ENCODE data around the gene FAM187B. TPM values are rescaled to one million over a fixed set of nuclear protein-coding genes. Genes with fewer than 3 reads are reported as not detected.
"Not testable (repeated sequence)": the region's sequence is repeated elsewhere in the genome, so short reads cannot be mapped to it uniquely, and the experiment has no call there.

The FAM187B gene
- total RNA-seq, 1 experiment from 2014 or later: not detected

GRCh38 chr19:35253316-35254286, 25.1 kb upstream of the FAM187B start:
- no peak overlapping the region for H3K27ac ChIP-seq
- H3K4me1 ChIP-seq (replicated peaks): no peaks in the 10 kb centered on the region
- DNase-seq (ENCODE audit: low read depth in 1 of 2, low spot score in 2 of 2): peak in 1 of 2 experiments; percentile 23
- no peak overlapping the region for H3K4me3 ChIP-seq
- no peaks in the 10 kb centered on the region for H3K9me3 ChIP-seq (replicated peaks)
- H3K36me3 ChIP-seq: no peaks in the 10 kb centered on the region
- peaks cover 19% of the 10 kb centered on the region for H3K27me3 ChIP-seq (replicated peaks)

- Histone ChIP-seq H3K4me3 (no peak overlapping the region), H3K9me3 (replicated peaks) (no peaks in the 10 kb centered on the region), H3K36me3 (no peaks in the 10 kb centered on the region)
Observed at GRCh38 chr19:35251456-35251855, 22.9 kb upstream of the FAM187B start.

GRCh38 chr19:35249848-35250711, 21.5 kb upstream of the FAM187B start:
- Histone ChIP-seq H3K27me3 (replicated peaks) (peaks cover 46% of the 10 kb centered on the region), H3K36me3 (no peaks in the 10 kb centered on the region), H3K4me3 (no peak overlapping the region), H3K27ac (no peak overlapping the region), H3K9me3 (replicated peaks) (no peaks in the 10 kb centered on the region), H3K4me1 (replicated peaks) (no peaks in the 10 kb centered on the region)
- DNase-seq (ENCODE audit: low read depth in 1 of 2, low spot score in 2 of 2): peak in 1 of 2 experiments; percentile 33

More at GRCh38 chr19:35251456-35251855, 22.9 kb upstream of the FAM187B start:
- Histone ChIP-seq H3K27me3 (replicated peaks) (peaks cover 40% of the 10 kb centered on the region), H3K4me1 (replicated peaks) (no peaks in the 10 kb centered on the region), H3K27ac (no peak overlapping the region)
- peak in 1 of 2 experiments; percentile 18 for DNase-seq (ENCODE audit: low read depth in 1 of 2, low spot score in 2 of 2)

- H3K9me3 ChIP-seq (replicated peaks): no peaks in the 10 kb centered on the region
- H3K27ac ChIP-seq: no peak overlapping the region
- H3K4me3 ChIP-seq: no peak overlapping the region
- H3K36me3 ChIP-seq: no peaks in the 10 kb centered on the region
- peaks cover 46% of the 10 kb centered on the region for H3K27me3 ChIP-seq (replicated peaks)
- H3K4me1 ChIP-seq (replicated peaks): no peaks in the 10 kb centered on the region
- DNase-seq (ENCODE audit: low read depth in 1 of 2, low spot score in 2 of 2): peak in 1 of 2 experiments; percentile 30
Observed at GRCh38 chr19:35249146-35249847, 20.8 kb upstream of the FAM187B start.

- Histone ChIP-seq H3K9me3 (replicated peaks) (no peaks in the 10 kb centered on the region), H3K4me1 (replicated peaks) (no peaks in the 10 kb centered on the region), H3K27me3 (replicated peaks) (peaks cover 46% of the 10 kb centered on the region), H3K4me3 (no peak within 1 kb of the TSS), H3K36me3 (no peaks in the 10 kb centered on the region), H3K27ac (no peak within 1 kb of the TSS)
- peak in 1 of 2 experiments; percentile 36 for DNase-seq (ENCODE audit: low read depth in 1 of 2, low spot score in 2 of 2)
Observed at GRCh38 chr19:35248310-35249145, 20.0 kb upstream of the FAM187B start, which contains the start of gene LSR. TSS of gene LSR (plus strand) at chr19:35249002. CDS start at chr19:35249023, 21 bp downstream.

- Histone ChIP-seq H3K9me3 (replicated peaks) (no peaks in the 10 kb centered on the region), H3K36me3 (no peaks in the 10 kb centered on the region), H3K27me3 (replicated peaks) (peaks cover 46% of the 10 kb centered on the region), H3K4me3 (no peak overlapping the region), H3K27ac (no peak overlapping the region), H3K4me1 (replicated peaks) (no peaks in the 10 kb centered on the region)
- peak in 1 of 2 experiments; percentile 29 for DNase-seq (ENCODE audit: low read depth in 1 of 2, low spot score in 2 of 2)
Observed at GRCh38 chr19:35247526-35248309, 19.2 kb upstream of the FAM187B start.

GRCh38 chr19:35246466-35247092, 18.0 kb upstream of the FAM187B start:
- H3K27ac ChIP-seq: no peak overlapping the region
- peaks cover 46% of the 10 kb centered on the region for H3K27me3 ChIP-seq (replicated peaks)
- no peak overlapping the region for H3K4me3 ChIP-seq
- no peaks in the 10 kb centered on the region for H3K9me3 ChIP-seq (replicated peaks)
- H3K36me3 ChIP-seq: no peaks in the 10 kb centered on the region
- H3K4me1 ChIP-seq (replicated peaks): no peaks in the 10 kb centered on the region
- no peak for DNase-seq (ENCODE audit: low read depth in 1 of 2, low spot score in 2 of 2)

- Histone ChIP-seq H3K27me3 (replicated peaks) (peaks cover 10% of the 10 kb centered on the region), H3K4me3 (no peak overlapping the region), H3K36me3 (no peaks in the 10 kb centered on the region), H3K4me1 (replicated peaks) (no peaks in the 10 kb centered on the region), H3K27ac (no peak overlapping the region), H3K9me3 (replicated peaks) (no peaks in the 10 kb centered on the region)
- DNase-seq (ENCODE audit: low read depth in 1 of 2, low spot score in 2 of 2): no peak
Observed at GRCh38 chr19:35241417-35241816, 12.9 kb upstream of the FAM187B start.

GRCh38 chr19:35240327-35240726, 11.8 kb upstream of the FAM187B start:
- peak in 1 of 2 experiments; percentile 2 for DNase-seq (ENCODE audit: low read depth in 1 of 2, low spot score in 2 of 2)
- H3K36me3 ChIP-seq: no peaks in the 10 kb centered on the region
- H3K4me1 ChIP-seq (replicated peaks): no peaks in the 10 kb centered on the region
- H3K27ac ChIP-seq: no peak overlapping the region
- no peaks in the 10 kb centered on the region; the same call in 1 of the 2 replicates for H3K27me3 ChIP-seq (replicated peaks)
- H3K9me3 ChIP-seq (replicated peaks): no peaks in the 10 kb centered on the region
- no peak overlapping the region for H3K4me3 ChIP-seq

- not testable (repeated sequence) for H3K36me3 ChIP-seq; H3K4me1 ChIP-seq (replicated peaks); DNase-seq (ENCODE audit: low read depth in 1 of 2, low spot score in 2 of 2); H3K27me3 ChIP-seq (replicated peaks); H3K27ac ChIP-seq; H3K9me3 ChIP-seq (replicated peaks); H3K4me3 ChIP-seq
Observed at GRCh38 chr19:35239597-35239996, 11.1 kb upstream of the FAM187B start.

- Histone ChIP-seq H3K27me3 (replicated peaks) (no peaks in the 10 kb centered on the region; the same call in 1 of the 2 replicates), H3K36me3 (no peaks in the 10 kb centered on the region), H3K4me3 (no peak overlapping the region), H3K9me3 (replicated peaks) (no peaks in the 10 kb centered on the region), H3K27ac (no peak overlapping the region), H3K4me1 (replicated peaks) (no peaks in the 10 kb centered on the region)
- DNase-seq (ENCODE audit: low read depth in 1 of 2, low spot score in 2 of 2): peak in 1 of 2 experiments; percentile 7
Observed at GRCh38 chr19:35236638-35237400, 8.3 kb upstream of the FAM187B start.

All from SJSA1 (cell line).